ENCODE data around the gene BMF.

DNA sequence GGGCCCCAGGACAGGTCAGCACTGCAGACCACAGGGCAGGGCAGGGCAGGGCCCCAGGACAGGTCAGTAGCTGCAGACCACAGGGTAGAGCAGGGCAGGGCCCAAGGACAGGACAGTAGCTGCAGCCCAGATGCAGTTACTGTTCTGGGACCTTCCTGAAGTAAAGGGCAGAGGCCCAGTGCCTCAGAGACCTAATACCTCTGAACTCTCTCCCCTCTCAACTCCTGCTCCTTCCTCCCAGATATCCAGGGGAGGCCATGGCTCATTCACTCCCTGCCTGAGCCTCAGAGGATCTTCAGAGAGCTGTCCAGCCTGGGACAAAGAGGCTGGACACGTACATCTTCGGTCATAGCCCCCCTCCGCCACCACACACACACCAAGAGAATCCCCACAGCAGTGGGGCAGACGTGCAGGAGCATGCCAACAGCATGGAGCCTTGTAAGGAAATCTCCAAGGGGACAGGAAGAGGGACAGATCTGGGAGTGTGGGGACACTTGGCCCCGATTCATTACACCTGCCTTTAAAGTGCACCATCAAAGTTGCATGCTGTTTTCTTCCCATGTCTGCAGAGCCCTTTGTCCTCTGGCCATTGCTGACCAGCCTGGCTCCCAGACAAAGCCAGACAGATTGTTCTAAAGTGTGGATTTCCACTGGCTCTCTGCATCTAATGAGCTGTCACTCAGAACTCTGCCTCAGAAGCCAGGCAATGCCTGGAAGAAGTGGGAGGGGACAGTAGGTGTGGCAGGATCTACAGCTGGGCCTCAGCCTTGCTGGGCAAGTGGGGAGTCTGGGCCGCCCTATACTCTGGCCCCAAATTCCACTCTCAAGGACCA lies 28.0 kb upstream of the BMF start:
- TF ChIP-seq, protein P1, sequence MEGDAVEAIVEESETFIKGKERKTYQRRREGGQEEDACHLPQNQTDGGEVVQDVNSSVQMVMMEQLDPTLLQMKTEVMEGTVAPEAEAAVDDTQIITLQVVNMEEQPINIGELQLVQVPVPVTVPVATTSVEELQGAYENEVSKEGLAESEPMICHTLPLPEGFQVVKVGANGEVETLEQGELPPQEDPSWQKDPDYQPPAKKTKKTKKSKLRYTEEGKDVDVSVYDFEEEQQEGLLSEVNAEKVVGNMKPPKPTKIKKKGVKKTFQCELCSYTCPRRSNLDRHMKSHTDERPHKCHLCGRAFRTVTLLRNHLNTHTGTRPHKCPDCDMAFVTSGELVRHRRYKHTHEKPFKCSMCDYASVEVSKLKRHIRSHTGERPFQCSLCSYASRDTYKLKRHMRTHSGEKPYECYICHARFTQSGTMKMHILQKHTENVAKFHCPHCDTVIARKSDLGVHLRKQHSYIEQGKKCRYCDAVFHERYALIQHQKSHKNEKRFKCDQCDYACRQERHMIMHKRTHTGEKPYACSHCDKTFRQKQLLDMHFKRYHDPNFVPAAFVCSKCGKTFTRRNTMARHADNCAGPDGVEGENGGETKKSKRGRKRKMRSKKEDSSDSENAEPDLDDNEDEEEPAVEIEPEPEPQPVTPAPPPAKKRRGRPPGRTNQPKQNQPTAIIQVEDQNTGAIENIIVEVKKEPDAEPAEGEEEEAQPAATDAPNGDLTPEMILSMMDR (IDR thresholded peaks at IDR 0.05), result no peak
- no peak for TF ChIP-seq POLR2A (IDR thresholded peaks at IDR 0.05)
